Spinal cord (tissue), 10 donors: ENCODE data around the gene ZNF107. TPM values are rescaled to one million over a fixed set of nuclear protein-coding genes. Genes with fewer than 3 reads are reported as not detected.

ENCODE experiments used
- DNase-seq, 6 donors: peaks; one replicate each; pipeline versions ENCODE4 v3.0.0 to v3.0.0-alpha.2; 2013 to 2015; ENCODE audit warnings: low spot score in 6 of 6, low read depth in 4 of 6
- H3K27ac ChIP-seq: one replicate; pipeline ENCODE4 v1.5.1; 2013; ENCODE audit warnings: low read depth, low read length, control low read depth
- H3K27me3 ChIP-seq: one replicate; pipeline ENCODE4 v1.6.1; 2013; ENCODE audit warnings: low read length; ENCODE audit not compliant: control insufficient read depth, insufficient read depth
- H3K36me3 ChIP-seq: one replicate; pipeline ENCODE4 v1.6.1; 2013; ENCODE audit warnings: low read length; ENCODE audit not compliant: control insufficient read depth, insufficient read depth
- H3K4me1 ChIP-seq: one replicate; pipeline ENCODE4 v1.6.1; 2013; ENCODE audit warnings: low read length; ENCODE audit not compliant: control insufficient read depth, insufficient read depth
- H3K4me3 ChIP-seq: one replicate; pipeline ENCODE4 v1.5.1; 2013; ENCODE audit warnings: low read depth, low read length, control low read depth
- H3K9me3 ChIP-seq: one replicate; pipeline ENCODE4 v1.6.1; 2013; ENCODE audit warnings: low read length; ENCODE audit not compliant: control insufficient read depth, insufficient read depth
- WGBS: methylation state at CpG from one replicate; pipeline ENCODE4 v1.1.5; 2013; ENCODE audit warnings: missing lambda C conversion rate; ENCODE audit not compliant: insufficient coverage; 5-methylcytosine and 5-hydroxymethylcytosine counted together
- polyA plus RNA-seq, 2 donors: library from polyadenylated mRNA; unstranded; fragments of 120-200 nt; gene quantifications; one replicate each; pipeline ENCODE4 v1.2.1, GENCODE V29; 2013; ENCODE audit not compliant: insufficient read length in 2 of 2
- total RNA-seq, 2 donors: library from RNA; depleted of rRNA in 1 of 2; stranded (reverse); fragments of 120-200 nt in 1 of 2; fragments of >200 nt in 1 of 2; gene quantifications; one replicate each; pipeline versions ENCODE4 v1.2.3 to v1.2.4, GENCODE V29; 2013 to 2014
- donor health status: healthy.

ZNF107 gene
- total and polyA plus RNA-seq, 4 donors = 6.5 to 12.2 (median 9.3) TPM

DNA sequence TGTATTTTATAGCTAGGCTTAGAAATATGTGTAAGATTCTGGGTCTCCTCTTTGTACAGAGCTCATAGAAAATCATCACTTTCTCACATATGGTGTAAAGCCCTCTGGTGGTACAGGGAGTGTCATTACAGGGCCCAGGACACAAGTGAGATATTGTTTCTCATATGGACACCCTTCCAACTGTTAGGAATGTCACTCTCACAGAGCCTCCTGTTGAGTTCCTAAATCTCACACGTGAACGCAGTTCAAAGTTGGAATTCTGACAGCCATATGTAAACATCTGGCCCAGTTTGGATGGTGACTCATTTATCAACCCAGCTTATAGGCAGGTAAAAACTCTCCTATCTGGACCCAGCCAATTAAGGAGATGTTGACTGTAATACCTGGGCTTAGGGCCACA, 35.4 kb upstream of the ZNF107 start:
- Histone ChIP-seq H3K27ac (no peak overlapping the region), H3K9me3 (no peaks in the 10 kb centered on the region), H3K4me1 (no peaks in the 10 kb centered on the region), H3K27me3 (no peaks in the 10 kb centered on the region), H3K36me3 (no peaks in the 10 kb centered on the region), H3K4me3 (no peak overlapping the region)
- peak in 1 of 6 donors; percentile 14 for DNase-seq
- 0% methylated on average over 1 of the region's 2 CpGs for WGBS

DNA sequence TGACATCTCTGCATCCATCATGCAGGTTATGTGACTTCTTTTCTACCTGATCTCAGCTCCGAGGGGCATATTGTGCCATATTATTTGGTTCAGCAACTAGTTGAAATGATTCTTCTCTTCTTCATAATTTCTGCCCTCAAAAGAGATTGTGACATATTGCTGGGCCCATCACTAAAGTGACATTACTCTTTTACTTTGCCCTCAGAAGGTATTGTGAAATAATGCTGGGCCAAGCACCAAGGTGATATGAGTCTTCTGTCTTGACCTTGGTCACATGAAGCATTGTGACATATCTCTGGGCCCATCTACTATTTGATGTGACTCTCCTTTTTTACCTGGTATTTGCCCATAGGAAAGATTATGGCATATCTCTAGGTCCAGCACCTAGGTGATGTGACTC, 33.9 kb upstream of the ZNF107 start:
- no peak overlapping the region for H3K27ac ChIP-seq
- no peaks in the 10 kb centered on the region for H3K27me3 ChIP-seq
- no peak overlapping the region for H3K4me3 ChIP-seq
- DNase-seq = no peak
- WGBS = no CpG with 5 or more reads among the region's 1 CpG
- no peaks in the 10 kb centered on the region for H3K36me3 ChIP-seq
- no peaks in the 10 kb centered on the region for H3K4me1 ChIP-seq
- no peaks in the 10 kb centered on the region for H3K9me3 ChIP-seq

DNA sequence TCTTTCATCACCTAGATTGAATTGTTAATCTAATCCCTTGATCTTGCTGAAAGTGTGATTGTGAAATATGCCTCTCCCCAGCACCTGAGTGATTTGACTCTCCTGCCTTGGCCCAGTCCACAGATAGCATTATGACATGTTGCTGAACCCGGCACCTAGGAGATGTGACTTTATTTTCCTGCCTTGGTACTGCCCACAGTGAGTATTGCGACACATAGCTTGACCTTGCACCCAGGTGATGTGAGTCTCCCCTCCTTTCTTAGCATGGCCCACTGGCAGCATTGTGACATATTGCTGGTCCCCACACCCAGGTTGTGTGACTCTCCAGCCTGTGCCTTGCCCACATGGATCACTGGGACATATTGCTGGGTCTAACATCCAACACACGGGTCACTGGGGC, 32.5 kb upstream of the ZNF107 start:
- H3K4me1 ChIP-seq = no peaks in the 10 kb centered on the region
- no peaks in the 10 kb centered on the region for H3K9me3 ChIP-seq
- no peak overlapping the region for H3K27ac ChIP-seq
- 69% methylated on average over 3 of the region's 3 CpGs for WGBS
- no peaks in the 10 kb centered on the region for H3K27me3 ChIP-seq
- no peak overlapping the region for H3K4me3 ChIP-seq
- no peaks in the 10 kb centered on the region for H3K36me3 ChIP-seq
- no peak for DNase-seq

DNA sequence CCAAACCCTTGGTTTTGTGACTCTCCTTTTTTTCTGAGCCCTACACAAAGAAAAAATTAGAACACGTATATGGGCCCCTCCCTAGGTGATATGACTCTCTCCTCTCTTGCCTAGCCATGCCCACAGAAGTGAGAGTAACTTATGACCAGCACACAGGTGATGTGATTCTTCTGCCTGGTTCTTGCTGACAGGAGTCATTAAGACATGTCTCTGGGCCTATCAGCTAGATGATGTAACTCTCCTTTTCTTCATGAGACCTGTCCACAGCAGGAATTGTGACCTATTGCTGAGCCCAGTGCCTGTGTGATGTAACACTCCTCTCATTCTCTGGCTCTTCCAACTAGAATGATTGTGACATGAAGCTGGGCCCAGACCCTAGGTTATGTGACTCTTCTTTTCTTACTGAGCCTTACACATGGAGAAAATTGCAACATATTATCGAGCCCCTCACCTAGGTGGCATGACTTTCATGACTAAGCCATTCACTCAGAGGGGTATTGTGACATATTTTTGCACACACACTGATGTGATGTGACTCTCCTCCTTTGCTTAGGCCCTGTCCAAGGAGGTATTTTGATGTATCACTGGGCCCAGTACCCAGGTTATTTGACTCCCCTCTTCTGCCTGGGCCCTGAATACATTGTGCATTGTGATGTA, 31.4 kb upstream of the ZNF107 start:
- H3K9me3 ChIP-seq = no peaks in the 10 kb centered on the region
- no peaks in the 10 kb centered on the region for H3K27me3 ChIP-seq
- no peaks in the 10 kb centered on the region for H3K4me1 ChIP-seq
- no peaks in the 10 kb centered on the region for H3K36me3 ChIP-seq
- no peak overlapping the region for H3K4me3 ChIP-seq
- no peak for DNase-seq
- no peak overlapping the region for H3K27ac ChIP-seq
- WGBS = 44% methylated on average over 1 of the region's 2 CpGs

DNA sequence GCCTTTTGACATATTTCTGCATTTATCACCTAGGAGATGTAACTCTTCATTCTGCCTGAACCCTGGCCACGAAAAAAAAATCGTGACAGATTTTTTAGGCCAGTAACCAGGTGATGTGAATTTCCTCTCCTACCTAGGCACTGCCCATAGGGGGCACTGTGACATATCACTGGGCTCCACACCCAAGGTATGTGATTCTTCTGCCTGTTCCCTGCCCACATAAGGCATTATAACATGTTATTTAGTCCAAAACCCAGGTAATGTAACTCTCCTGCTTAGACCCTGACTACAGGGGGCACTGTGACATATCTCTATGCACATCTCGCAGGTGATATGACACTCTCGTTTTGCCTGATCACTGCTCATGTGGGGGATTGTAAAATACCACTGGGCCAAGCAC, 29.5 kb upstream of the ZNF107 start:
- no peak overlapping the region for H3K4me3 ChIP-seq
- no peaks in the 10 kb centered on the region for H3K36me3 ChIP-seq
- no peaks in the 10 kb centered on the region for H3K27me3 ChIP-seq
- H3K27ac ChIP-seq = no peak overlapping the region
- no peaks in the 10 kb centered on the region for H3K4me1 ChIP-seq
- peaks cover under 1% of the 10 kb centered on the region for H3K9me3 ChIP-seq
- no peak for DNase-seq
- 58% methylated on average over 4 of the region's 4 CpGs for WGBS

DNA sequence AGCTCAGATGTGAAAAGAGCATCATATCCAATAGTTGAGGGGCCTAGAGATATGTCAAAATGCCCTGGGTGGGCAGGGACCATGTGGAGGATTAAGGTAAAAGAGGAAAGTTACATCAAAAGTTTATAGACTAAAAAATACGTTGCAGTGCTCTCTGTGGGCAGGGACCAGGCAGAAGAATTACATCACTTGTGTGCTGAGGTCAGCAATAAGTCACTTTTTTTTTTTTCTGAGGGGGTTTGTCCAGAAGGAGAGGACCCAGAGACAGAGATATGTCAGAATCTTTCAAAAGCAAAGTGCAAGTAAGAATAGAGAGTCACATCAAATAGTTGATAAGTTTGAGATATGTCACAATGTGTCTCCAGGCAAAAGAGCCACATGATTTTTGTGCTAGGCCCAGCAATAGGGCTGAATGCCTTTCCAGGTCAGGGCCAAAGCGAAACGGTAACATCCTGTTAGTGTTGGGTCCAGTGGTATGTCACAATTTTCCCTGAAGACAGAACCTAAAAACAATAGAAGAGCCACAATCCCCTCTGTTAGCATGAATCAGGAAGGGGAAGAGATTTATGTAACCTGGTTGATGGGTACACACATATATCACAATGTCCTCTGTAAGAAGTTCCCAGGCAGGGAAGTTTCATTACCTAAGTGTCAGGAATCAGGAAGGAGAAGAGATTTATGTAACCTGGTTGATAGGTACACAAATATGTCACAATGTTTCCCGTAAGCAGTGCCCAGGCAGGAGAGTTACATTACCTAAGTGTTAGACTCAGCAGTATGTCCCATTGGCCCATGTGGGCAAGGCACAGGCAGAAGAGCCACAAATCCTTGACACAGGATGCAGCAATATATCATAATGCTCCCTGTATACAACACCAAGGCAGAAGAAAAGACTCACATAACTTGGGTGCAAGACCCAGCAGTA, 28.1 kb upstream of the ZNF107 start:
- WGBS = 51% methylated on average over 2 of the region's 4 CpGs
- H3K36me3 ChIP-seq = no peaks in the 10 kb centered on the region
- H3K4me1 ChIP-seq = no peaks in the 10 kb centered on the region
- H3K27ac ChIP-seq = no peak overlapping the region
- no peak overlapping the region for H3K4me3 ChIP-seq
- H3K9me3 ChIP-seq = peaks cover 2% of the 10 kb centered on the region
- peak in 1 of 6 donors; percentile 1 for DNase-seq
- no peaks in the 10 kb centered on the region for H3K27me3 ChIP-seq

DNA sequence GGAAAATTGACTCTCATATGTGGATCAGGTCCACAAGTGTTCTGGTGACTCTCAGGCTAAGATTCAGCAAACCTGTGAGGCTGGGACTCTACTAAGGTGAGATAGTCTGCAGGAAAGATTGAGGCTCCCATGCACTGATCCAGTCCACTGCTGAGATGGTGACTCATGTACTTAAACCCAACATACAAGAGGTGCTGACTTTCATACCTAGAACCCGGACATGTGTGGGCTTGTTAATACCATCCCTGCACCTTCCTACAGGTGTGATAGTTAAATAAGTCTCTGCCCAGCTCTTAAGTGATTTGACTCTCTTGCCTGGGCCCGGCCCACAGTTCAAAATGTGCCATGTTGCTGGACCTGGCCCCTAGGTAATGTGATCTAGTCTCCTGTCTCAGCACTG, 27.1 kb upstream of the ZNF107 start:
- no peak for DNase-seq
- H3K4me1 ChIP-seq = no peaks in the 10 kb centered on the region

DNA sequence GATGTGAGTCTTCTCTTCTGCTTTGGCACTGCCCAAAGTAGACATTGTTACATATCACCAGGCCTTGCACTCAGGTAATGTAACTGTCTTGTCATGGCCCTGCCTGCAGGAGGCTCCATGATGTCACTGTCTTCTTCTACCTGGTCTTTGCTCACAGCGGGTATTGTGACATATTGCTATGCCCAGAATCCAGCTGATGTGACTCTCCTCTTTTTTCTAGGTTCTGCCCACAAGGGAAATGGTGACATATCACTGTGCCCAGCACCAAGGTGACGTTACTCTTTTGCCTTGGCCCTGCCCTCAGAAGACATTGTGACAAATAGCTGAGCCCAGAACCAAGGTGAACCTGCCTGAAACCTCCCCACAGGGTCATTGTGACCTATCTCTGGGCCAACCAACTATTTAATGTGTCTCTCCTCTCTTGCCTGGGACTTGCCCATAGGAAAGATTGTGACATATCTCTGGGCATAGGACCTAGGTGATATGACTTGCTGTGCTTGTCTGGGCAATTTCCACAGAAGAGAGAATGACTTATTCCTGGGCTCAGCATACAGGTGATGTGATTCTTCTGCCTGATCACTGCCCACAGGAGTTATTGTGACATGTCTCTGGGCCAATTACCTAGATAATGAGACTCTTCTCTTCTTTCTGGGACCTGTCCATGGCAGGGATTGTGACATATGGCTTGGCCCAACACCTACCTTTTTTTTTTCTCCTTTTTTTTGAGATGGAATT, 26.5 kb upstream of the ZNF107 start:
- Histone ChIP-seq H3K27me3 (no peaks in the 10 kb centered on the region), H3K4me3 (no peak overlapping the region), H3K9me3 (peaks cover 2% of the 10 kb centered on the region), H3K4me1 (no peaks in the 10 kb centered on the region), H3K27ac (no peak overlapping the region), H3K36me3 (no peaks in the 10 kb centered on the region)
- no peak for DNase-seq
- 59% methylated on average over 2 of the region's 2 CpGs for WGBS

More for the DNA sequence above, 27.1 kb upstream of the ZNF107 start:
- WGBS = 75% methylated on average over 1 of the region's 2 CpGs
- H3K9me3 ChIP-seq = peaks cover 2% of the 10 kb centered on the region
- no peak overlapping the region for H3K27ac ChIP-seq
- no peaks in the 10 kb centered on the region for H3K27me3 ChIP-seq
- H3K4me3 ChIP-seq = no peak overlapping the region
- no peaks in the 10 kb centered on the region for H3K36me3 ChIP-seq

DNA sequence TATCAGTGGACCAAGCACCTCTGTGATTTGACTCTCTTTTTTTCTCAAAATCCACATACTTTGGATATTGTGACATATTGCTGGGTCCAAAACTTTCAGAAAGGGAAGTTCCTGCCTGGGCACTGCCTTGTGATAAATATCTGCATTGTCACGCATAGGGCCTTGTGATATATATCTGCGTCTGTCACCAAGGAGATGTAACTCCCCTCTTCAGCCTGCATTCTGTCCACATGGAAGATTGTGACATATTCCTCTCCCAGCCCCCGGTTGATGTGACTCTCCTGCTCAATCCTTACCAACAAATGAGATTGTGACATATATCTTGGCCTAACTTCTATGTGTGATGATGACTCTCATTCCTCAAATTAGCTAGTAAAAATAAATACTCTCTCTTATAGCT, 25.4 kb upstream of the ZNF107 start:
- H3K36me3 ChIP-seq = no peaks in the 10 kb centered on the region
- 93% methylated on average over 2 of the region's 3 CpGs for WGBS
- no peak overlapping the region for H3K4me3 ChIP-seq
- no peak for DNase-seq
- H3K9me3 ChIP-seq = peaks cover 2% of the 10 kb centered on the region
- no peaks in the 10 kb centered on the region for H3K4me1 ChIP-seq
- no peak overlapping the region for H3K27ac ChIP-seq
- no peaks in the 10 kb centered on the region for H3K27me3 ChIP-seq
